ENCODE measurements around the gene BCOR. TPM values are rescaled to one million over a fixed set of nuclear protein-coding genes. Genes with fewer than 3 reads are reported as not detected.

BCOR gene
- total RNA-seq, 4 donors from 2014 or later: 12.8 to 28.8 (median 18.6) TPM

GRCh38 chrX:40008791-40009461 is 88.8 kb downstream of the BCOR start:
- TF ChIP-seq, protein P1, sequence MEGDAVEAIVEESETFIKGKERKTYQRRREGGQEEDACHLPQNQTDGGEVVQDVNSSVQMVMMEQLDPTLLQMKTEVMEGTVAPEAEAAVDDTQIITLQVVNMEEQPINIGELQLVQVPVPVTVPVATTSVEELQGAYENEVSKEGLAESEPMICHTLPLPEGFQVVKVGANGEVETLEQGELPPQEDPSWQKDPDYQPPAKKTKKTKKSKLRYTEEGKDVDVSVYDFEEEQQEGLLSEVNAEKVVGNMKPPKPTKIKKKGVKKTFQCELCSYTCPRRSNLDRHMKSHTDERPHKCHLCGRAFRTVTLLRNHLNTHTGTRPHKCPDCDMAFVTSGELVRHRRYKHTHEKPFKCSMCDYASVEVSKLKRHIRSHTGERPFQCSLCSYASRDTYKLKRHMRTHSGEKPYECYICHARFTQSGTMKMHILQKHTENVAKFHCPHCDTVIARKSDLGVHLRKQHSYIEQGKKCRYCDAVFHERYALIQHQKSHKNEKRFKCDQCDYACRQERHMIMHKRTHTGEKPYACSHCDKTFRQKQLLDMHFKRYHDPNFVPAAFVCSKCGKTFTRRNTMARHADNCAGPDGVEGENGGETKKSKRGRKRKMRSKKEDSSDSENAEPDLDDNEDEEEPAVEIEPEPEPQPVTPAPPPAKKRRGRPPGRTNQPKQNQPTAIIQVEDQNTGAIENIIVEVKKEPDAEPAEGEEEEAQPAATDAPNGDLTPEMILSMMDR (IDR thresholded peaks at IDR 0.05): no peak
- DNase-seq (ENCODE audit: low spot score) (no peak), ATAC-seq (ENCODE audit: low FRiP score) (no peak)

DNA sequence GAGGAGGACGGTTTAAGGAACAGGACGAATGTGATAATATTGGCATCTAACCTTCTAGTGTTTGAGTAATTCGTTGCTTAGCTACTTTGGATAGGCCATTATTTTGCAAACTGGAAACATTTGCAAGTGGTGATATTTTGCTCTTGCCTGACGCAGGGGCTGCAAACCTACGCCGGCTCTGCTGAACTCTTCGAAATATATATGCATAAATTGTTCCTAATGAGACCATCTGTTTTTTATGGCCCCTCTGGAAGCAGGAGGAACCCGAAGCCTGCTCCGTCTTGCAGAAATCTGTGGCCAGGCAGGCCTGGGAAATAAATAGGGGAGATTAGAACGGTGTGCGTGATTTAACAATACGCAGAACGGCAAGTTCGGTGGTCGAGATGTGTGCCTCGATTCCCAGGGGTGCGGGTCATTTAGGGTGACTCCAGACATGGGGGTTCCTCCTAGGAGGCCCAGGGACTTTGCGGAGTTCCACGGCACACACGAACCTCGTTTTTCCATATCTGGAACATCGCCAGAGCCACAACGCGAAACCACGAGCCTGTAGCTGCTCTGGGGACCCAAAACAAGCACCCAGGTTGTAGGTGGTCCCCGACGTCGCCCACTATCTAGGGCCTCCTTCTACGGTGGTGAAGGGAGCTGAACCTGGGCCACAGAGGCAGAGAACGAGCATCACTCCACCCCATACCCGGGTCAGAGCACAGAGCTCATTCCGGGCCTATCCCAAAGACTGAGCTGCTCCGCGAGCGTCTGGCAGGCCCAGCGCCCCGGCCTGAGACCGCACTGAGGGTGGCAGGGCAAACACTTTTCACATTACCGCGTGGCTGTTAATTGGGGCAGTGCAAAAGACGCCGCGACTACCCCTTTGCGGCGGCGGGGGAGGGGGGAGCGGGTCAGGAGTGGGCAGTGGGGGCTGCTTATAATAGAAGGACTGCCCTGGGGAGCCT is 89.7 kb downstream of the BCOR start:
- no peak for DNase-seq (ENCODE audit: low spot score)
- ATAC-seq (ENCODE audit: low FRiP score): no peak
- TF ChIP-seq, protein P1 (IDR thresholded peaks at IDR 0.05): no peak

- no peak for ATAC-seq (ENCODE audit: low FRiP score)
- no peak for DNase-seq (ENCODE audit: low spot score)
- TF ChIP-seq, protein P1 (IDR thresholded peaks at IDR 0.05): no peak
These were observed 90.5 kb downstream of the BCOR start for GRCh38 chrX:40007131-40007755.

DNA sequence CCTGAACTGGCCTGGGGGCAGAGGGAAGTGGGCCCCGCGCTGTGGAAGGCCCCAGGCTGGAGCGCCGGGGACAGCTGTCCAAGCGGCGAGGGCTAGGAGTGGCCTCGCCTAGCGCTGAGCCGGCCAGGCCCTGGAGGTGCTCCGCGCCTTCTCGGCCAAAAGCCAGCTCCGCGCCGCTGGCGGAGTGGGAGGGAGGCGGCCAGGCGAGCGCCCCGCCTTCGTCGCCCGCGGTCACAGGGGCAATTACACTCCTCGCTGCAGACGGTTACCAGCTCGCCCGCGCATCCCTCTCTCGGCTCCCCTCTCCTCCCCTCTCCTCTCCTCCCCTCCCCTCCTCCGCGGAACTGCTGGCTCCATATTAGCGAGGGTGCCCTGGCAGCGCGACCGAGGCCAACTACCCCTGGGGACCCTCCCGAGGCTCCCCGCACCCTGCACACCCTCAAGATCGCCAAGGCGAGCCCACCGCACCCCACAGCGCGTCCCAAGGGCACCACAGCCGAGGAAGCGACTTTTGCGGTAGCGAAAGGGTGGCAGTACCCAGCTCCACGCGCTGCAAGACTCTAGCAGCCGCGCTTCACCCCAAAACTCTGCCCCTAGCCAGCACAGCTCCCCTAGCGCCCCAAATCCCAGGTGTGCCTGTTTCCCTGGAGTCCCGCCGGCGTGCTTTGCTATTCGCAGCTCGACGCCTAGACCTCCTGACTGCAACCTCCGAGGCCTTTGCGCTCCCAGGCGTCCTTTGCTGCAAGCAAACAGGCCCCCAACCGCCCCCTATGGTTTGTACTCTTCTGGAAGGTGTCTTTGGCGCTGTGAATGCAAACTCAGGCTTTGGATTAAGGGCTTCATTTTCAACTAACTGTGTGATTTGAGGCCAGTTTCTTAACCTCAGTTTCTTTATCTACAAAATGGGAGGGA is 91.4 kb downstream of the BCOR start:
- ATAC-seq (ENCODE audit: low FRiP score): no peak
- TF ChIP-seq, protein P1 (IDR thresholded peaks at IDR 0.05): no peak
- DNase-seq (ENCODE audit: low spot score): no peak

- TF ChIP-seq, protein P1 (IDR thresholded peaks at IDR 0.05): no peak
- no peak for DNase-seq (ENCODE audit: low spot score)
- no peak for ATAC-seq (ENCODE audit: low FRiP score)
These were observed 92.3 kb downstream of the BCOR start for GRCh38 chrX:40005292-40006011.

DNA sequence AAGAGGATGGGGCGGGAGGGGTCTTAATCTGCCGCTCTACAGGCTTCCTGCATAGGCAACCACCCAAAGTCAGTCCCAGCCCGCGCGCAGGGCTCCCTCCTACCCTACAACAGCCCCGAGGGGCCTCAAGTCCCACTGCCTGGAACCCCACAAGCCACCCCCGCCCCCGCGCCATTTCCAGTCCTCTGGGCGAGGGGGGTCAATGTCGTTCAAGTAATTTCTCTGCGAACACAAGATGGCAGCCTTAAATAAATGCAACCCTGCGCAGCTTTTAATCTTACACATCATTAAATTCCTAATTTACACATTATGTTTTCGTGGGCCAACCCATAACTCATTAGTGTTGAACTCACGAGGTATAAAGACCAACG is 92.9 kb downstream of the BCOR start:
- ATAC-seq (ENCODE audit: low FRiP score): no peak
- DNase-seq (ENCODE audit: low spot score): no peak
- TF ChIP-seq, protein P1 (IDR thresholded peaks at IDR 0.05): no peak
